ENCODE measurements around the gene SGCB.
A peak's percentile ranks its signal among the peaks of the same experiment; 100 is the strongest.

SGCB gene

DNA sequence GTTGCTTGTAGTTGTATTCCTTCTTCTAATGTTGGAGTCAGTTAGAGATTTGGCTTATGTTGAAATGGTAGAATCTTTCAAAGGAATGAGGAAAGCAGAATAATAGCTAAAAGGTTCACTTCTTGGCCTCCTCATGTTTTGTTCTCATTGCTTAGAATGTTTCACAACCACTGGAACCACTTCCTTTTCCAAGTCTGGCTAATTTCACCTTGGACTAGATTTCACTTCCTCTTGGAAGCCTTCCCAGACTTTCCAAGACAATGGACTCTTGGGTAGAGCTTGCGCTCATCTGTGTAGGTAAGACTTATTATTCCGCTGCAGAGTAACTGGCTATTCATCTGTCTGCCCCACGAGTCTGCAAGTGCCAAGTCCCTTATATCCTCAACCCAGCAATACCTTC, 21.3 kb upstream of the SGCB start:
- peak; percentile 89 to 93 for DNase-seq (ENCODE audit: low read depth in 2 of 2)
- TF ChIP-seq, protein P1, sequence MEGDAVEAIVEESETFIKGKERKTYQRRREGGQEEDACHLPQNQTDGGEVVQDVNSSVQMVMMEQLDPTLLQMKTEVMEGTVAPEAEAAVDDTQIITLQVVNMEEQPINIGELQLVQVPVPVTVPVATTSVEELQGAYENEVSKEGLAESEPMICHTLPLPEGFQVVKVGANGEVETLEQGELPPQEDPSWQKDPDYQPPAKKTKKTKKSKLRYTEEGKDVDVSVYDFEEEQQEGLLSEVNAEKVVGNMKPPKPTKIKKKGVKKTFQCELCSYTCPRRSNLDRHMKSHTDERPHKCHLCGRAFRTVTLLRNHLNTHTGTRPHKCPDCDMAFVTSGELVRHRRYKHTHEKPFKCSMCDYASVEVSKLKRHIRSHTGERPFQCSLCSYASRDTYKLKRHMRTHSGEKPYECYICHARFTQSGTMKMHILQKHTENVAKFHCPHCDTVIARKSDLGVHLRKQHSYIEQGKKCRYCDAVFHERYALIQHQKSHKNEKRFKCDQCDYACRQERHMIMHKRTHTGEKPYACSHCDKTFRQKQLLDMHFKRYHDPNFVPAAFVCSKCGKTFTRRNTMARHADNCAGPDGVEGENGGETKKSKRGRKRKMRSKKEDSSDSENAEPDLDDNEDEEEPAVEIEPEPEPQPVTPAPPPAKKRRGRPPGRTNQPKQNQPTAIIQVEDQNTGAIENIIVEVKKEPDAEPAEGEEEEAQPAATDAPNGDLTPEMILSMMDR (IDR thresholded peaks at IDR 0.05; ENCODE audit: low read depth, low read length), result no peak
- no peak overlapping the region for H3K4me3 ChIP-seq (replicated peaks in 1 of 2; ENCODE audit: low read depth in 2 of 2, low read length in 2 of 2)

DNA sequence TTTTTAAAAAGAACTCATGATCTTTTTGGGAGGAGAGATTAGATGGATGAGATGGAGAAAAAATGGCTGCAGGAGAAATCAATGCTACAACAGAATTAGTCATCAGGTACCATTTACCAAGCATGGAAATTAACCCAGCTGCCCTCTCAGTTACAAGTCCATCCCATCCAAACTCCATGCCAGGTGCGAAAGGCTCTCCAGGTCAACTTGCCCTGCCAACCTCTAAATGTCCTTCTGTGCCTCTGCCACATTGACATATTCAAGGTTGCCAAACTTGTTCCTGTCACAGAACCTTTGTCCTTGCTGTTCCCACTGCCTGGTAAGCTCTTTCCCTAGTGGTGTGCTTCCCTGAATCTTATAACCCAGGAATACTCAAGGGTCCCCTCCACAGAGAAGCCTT, 20.2 kb upstream of the SGCB start:
- DNase-seq (ENCODE audit: low read depth in 2 of 2), result no peak

DNA sequence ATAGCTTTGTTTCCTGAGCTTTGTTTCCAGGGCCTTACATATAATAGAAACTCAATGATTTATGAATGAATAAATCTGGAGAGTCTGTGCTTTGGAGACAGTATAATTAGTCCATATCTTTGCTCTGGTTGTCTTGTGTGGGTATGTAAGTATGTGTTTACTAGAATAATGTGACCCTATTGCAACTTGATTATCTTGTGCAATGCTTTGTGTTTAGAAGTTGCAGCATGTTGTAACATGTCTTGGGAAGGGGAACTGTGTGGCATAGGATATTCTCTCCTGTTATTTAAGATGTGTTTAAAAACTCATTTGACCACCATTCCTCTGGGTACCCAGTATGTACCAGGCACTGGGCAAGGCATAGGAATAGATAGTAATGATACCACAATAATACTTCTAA, 19.1 kb upstream of the SGCB start:
- no peak overlapping the region for H3K4me3 ChIP-seq (replicated peaks in 1 of 2; ENCODE audit: low read depth in 2 of 2, low read length in 2 of 2)
- DNase-seq (ENCODE audit: low read depth in 2 of 2), result peak in 1 of 2 donors; percentile 6
- TF ChIP-seq, protein P1 (IDR thresholded peaks at IDR 0.05; ENCODE audit: low read depth, low read length), result no peak

More for the DNA sequence above, 20.2 kb upstream of the SGCB start:
- no peak overlapping the region for H3K4me3 ChIP-seq (replicated peaks in 1 of 2; ENCODE audit: low read depth in 2 of 2, low read length in 2 of 2)
- TF ChIP-seq, protein P1 (IDR thresholded peaks at IDR 0.05; ENCODE audit: low read depth, low read length), result no peak

DNA sequence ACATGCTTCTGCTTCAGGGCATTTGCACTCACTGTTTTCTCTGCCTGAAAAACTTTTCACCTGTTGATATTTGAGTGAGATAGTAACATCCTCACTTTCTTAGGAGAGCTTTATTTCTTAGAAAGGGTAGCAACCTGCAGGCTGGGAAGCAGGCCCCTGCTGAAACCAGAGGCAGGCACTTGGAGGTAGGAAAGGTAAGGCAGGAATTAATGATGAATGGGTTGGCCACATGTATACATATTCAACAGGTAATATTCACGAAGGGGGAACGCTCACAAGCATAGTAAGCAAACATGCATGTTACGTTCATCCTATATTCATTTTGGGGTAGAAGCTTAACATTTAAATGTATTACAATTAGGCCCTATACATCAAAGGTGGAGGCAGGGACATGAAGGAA, 16.2 kb upstream of the SGCB start:
- DNase-seq (ENCODE audit: low read depth in 2 of 2), result no peak
- TF ChIP-seq, protein P1 (IDR thresholded peaks at IDR 0.05; ENCODE audit: low read depth, low read length), result no peak
- no peak overlapping the region for H3K4me3 ChIP-seq (replicated peaks in 1 of 2; ENCODE audit: low read depth in 2 of 2, low read length in 2 of 2)

DNA sequence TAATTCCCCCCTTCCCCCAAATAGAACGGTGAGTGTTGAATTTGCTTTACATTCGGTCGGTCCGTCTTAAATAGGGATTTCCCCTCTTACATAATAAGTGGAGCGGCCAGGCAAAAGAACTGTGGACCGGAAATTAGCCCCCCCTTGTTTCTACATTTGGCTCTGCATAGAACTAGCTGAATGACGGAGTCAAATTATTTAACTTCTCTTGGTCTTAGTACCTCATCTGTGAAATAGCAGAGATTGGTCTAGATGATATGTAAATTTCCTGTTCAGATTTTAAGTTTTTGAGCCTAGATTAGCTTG, 14.3 kb upstream of the SGCB start:
- DNase-seq (ENCODE audit: low read depth in 2 of 2), result peak; percentile 33 to 78
- TF ChIP-seq, protein P1 (IDR thresholded peaks at IDR 0.05; ENCODE audit: low read depth, low read length), result no peak
- H3K4me3 ChIP-seq (replicated peaks in 1 of 2; ENCODE audit: low read depth in 2 of 2, low read length in 2 of 2), result peak overlapping the region; percentile 58 to 72

DNA sequence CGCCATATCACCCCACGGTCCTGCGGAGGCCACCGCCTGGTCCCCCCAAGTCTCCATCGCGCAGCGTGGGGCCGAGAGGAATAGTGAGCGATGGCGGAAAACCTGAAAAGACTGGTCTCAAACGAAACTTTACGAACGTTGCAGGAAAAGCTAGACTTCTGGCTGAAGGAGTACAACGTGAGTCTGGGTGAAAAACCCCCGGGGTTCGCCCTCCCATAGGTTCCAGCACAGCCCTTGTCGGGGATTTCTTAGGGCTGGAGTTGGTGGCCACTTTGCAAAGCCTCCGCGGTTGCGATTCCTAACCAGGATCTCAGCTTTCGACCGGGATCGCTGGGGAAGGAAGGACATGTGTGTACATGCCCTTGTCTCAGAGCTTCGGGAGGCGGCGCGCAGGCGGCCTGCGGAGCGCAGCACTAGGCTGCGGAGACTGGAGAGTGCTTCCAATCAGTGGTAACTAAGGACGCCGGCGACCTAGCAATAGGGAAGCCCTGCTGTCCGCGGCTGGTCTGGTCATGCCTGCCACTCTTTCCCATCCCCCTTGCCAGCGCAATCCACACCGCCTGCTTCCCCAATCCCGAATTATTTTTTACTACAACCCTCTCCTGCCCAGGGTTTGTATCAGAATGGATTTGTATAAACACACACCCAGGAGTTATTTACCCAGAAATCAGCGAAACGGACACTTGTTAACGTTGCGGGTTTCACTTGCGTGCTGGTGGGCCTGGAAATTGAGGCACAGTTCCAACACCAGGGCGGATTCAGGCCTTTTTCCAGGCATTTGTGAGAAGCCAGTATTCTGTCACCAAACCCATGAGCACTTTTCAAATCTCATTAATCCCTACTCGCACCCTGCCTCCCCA, 13.7 kb upstream of the SGCB start:
- TF ChIP-seq, protein P1 (IDR thresholded peaks at IDR 0.05; ENCODE audit: low read depth, low read length), result no peak
- H3K4me3 ChIP-seq (replicated peaks in 1 of 2; ENCODE audit: low read depth in 2 of 2, low read length in 2 of 2), result peak overlapping the region; percentile 58 to 72
- peak; percentile 88 for DNase-seq (ENCODE audit: low read depth in 2 of 2)

Data from cardiac fibroblast (primary cell).